ENCODE data around the gene LCE2B.
"Not testable (repeated sequence)": the region's sequence is repeated elsewhere in the genome, so short reads cannot be mapped to it uniquely, and the experiment has no call there.

LCE2B gene

DNA sequence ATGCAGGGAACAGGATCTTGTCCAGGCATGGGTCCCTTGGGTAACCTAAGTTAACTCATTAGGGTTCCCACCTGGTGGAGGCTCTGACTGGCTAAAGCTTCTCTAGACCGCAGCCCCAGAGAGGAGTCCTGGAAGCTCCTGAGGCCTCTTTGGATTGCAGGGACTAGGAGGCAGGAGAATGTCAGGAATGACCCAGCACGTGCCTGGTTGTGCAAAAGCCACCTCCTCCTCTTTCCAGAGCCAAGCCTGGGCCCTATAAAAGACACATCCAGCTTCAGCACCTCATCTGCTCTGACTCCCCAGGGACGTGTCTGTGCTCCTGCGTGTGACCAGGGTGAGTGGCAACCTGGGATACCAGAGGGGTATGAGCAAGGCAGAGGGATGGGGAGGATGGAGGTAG, at the start of gene LCE2B:
Gene LCE2B, plus strand, starts transcription at position 301 of the 400 bp plus-strand sequence. CDS start 721 bp downstream, outside the sequence.
- H3K27me3 Mint-ChIP-seq (ENCODE audit: low read depth); H3K9me3 Mint-ChIP-seq; H3K4me3 Mint-ChIP-seq; H3K36me3 Mint-ChIP-seq (ENCODE audit: low read depth); DNase-seq (ENCODE audit: low spot score); H3K4me1 Mint-ChIP-seq (ENCODE audit: low read depth); H3K27ac Mint-ChIP-seq: not testable (repeated sequence)

DNA sequence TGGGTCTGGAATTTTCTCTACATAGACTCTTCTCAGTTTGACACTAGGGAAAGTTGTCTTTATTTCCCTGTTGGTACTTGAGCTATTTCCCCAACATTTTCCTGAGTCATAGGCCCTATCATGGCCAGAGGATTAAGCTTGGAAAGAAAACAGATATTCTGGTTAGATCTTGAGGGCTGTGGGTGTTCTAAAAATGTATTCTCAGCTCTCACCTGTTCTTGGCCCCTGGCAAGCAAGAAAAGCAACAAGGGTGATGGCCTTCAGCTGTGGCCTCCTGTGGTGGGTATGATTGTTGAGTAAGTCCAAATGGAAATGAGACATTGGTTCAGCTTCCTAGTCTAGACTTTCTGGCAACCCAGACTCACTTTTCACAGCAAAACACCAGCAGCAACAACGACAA, 45.6 kb upstream of the LCE2B start:
- Mint-ChIP-seq H3K9me3 (no peaks in the 10 kb centered on the region), H3K36me3 (ENCODE audit: low read depth) (no peaks in the 10 kb centered on the region), H3K27ac (no peak overlapping the region)

DNA sequence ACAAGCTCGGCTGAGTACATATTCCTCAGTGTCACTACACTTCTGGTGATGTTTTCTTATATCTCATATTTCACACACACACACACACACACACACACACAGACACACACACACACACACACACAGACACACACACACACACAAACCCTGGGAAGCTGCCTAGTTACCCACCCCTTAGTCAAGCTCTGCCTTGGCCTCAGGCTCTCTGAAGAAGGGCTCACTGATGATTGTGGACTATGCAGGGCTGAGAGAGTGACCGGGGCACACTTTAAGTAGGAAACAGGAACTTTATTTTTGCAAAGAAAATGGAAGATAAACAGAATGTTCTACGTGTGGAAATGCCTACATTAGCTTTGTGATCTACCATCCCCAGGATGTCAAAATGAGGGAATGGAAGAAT, 42.0 kb upstream of the LCE2B start:
- H3K27me3 Mint-ChIP-seq (ENCODE audit: low read depth) = peaks cover 5% of the 10 kb centered on the region

More for the DNA sequence above, 45.6 kb upstream of the LCE2B start:
- Mint-ChIP-seq H3K4me1 (ENCODE audit: low read depth) (no peaks in the 10 kb centered on the region), H3K4me3 (no peak overlapping the region), H3K27me3 (ENCODE audit: low read depth) (peaks cover 2% of the 10 kb centered on the region)
- DNase-seq (ENCODE audit: low spot score) = no peak

DNA sequence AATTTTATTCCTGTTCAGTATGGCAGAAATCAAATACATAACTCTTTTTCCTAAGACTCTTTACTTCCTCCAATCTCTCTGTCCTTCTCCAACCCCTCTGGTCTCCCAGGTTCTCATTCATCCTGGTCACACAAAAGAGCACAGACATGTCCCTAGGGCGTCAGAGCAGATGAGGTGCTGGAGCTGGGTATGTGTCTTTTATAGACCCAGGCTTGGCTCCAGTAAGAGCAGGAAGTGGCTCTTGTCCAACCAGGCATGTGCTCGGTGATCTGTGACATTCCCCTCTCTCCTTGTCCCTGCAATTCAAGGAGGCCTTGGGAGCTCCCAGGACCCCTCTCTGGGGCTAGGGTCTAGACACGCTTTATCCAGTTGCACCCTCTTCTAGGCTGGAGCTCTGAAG, 40.8 kb upstream of the LCE2B start:
- Mint-ChIP-seq H3K27ac (no peak overlapping the region), H3K4me3 (no peak overlapping the region), H3K9me3 (no peaks in the 10 kb centered on the region), H3K4me1 (ENCODE audit: low read depth) (no peaks in the 10 kb centered on the region), H3K27me3 (ENCODE audit: low read depth) (peaks cover 8% of the 10 kb centered on the region), H3K36me3 (ENCODE audit: low read depth) (no peaks in the 10 kb centered on the region)
- no peak for DNase-seq (ENCODE audit: low spot score)

More for the DNA sequence above, 42.0 kb upstream of the LCE2B start:
- Mint-ChIP-seq H3K4me3 (no peak overlapping the region), H3K36me3 (ENCODE audit: low read depth) (no peaks in the 10 kb centered on the region), H3K4me1 (ENCODE audit: low read depth) (no peaks in the 10 kb centered on the region), H3K9me3 (no peaks in the 10 kb centered on the region), H3K27ac (no peak overlapping the region)
- DNase-seq (ENCODE audit: low spot score) = no peak

- Mint-ChIP-seq H3K36me3 (ENCODE audit: low read depth) (no peaks in the 10 kb centered on the region), H3K27me3 (ENCODE audit: low read depth) (peaks cover 12% of the 10 kb centered on the region), H3K27ac (no peak overlapping the region), H3K4me3 (no peak overlapping the region), H3K4me1 (ENCODE audit: low read depth) (no peaks in the 10 kb centered on the region), H3K9me3 (no peaks in the 10 kb centered on the region)
- no peak for DNase-seq (ENCODE audit: low spot score)
Observed at GRCh38 chr1:152646656-152647055, 39.3 kb upstream of the LCE2B start.

- H3K4me1 Mint-ChIP-seq (ENCODE audit: low read depth) = peaks cover 2% of the 10 kb centered on the region
- no peak overlapping the region for H3K4me3 Mint-ChIP-seq
- peaks cover 20% of the 10 kb centered on the region for H3K27me3 Mint-ChIP-seq (ENCODE audit: low read depth)
- no peaks in the 10 kb centered on the region for H3K36me3 Mint-ChIP-seq (ENCODE audit: low read depth)
- no peak overlapping the region for H3K27ac Mint-ChIP-seq
- H3K9me3 Mint-ChIP-seq = no peaks in the 10 kb centered on the region
- DNase-seq (ENCODE audit: low spot score) = peak; percentile 29
Observed at GRCh38 chr1:152654110-152654509, 31.8 kb upstream of the LCE2B start.

- H3K27ac Mint-ChIP-seq = no peak overlapping the region
- H3K9me3 Mint-ChIP-seq = no peaks in the 10 kb centered on the region
- no peak overlapping the region for H3K4me3 Mint-ChIP-seq
Observed at GRCh38 chr1:152656459-152656858, 29.5 kb upstream of the LCE2B start.

DNA sequence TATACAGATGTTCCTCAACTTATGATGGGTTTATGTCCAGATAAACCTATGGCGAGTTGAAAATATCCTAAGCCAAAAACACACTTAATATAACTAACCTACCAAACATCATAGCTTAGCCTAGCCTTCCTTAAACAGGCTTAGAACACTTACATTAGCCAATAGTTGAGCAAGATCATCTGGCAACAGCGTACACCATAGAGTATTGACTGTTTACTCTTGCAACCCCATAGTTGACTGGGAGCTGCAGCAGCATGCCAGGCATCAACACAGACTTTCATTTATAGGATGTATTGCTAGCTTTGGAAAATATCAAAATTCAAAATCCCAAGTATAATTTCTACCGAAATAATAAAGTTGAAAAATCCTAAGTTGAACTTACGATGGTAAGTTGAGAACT, 28.2 kb upstream of the LCE2B start:
- no peak for DNase-seq (ENCODE audit: low spot score)
- Mint-ChIP-seq H3K4me3 (no peak overlapping the region), H3K4me1 (ENCODE audit: low read depth) (peaks cover 2% of the 10 kb centered on the region), H3K36me3 (ENCODE audit: low read depth) (no peaks in the 10 kb centered on the region), H3K27me3 (ENCODE audit: low read depth) (peaks cover 8% of the 10 kb centered on the region), H3K27ac (no peak overlapping the region), H3K9me3 (no peaks in the 10 kb centered on the region)

More at GRCh38 chr1:152656459-152656858, 29.5 kb upstream of the LCE2B start:
- Mint-ChIP-seq H3K4me1 (ENCODE audit: low read depth) (peaks cover 2% of the 10 kb centered on the region), H3K27me3 (ENCODE audit: low read depth) (peaks cover 14% of the 10 kb centered on the region), H3K36me3 (ENCODE audit: low read depth) (no peaks in the 10 kb centered on the region)
- DNase-seq (ENCODE audit: low spot score) = no peak

- H3K4me1 Mint-ChIP-seq (ENCODE audit: low read depth) = peaks cover 2% of the 10 kb centered on the region
- H3K9me3 Mint-ChIP-seq = no peaks in the 10 kb centered on the region
- no peaks in the 10 kb centered on the region for H3K36me3 Mint-ChIP-seq (ENCODE audit: low read depth)
- no peak overlapping the region for H3K27ac Mint-ChIP-seq
- no peak for DNase-seq (ENCODE audit: low spot score)
- H3K4me3 Mint-ChIP-seq = no peak overlapping the region
- H3K27me3 Mint-ChIP-seq (ENCODE audit: low read depth) = peaks cover 5% of the 10 kb centered on the region
Observed at GRCh38 chr1:152658649-152659048, 27.3 kb upstream of the LCE2B start.

DNA sequence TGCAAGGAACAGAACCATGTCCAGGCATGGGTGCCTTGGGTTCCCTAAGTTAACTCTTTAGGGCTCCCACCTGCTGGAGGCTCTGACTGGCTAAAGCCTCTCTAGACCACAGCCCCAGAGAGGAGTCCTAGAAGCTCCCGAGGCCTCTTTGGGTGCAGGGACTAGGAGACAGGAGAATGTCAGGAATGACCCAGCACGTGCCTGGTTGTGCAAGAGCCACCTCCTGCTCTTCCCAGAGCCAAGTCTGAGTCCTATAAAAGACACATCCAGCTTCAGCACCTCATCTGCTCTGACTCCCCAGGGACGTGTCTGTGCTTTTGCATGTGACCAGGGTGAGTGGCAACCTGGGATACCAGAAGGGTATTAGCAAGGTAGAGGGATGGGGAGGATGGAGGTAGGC, 22.8 kb upstream of the LCE2B start, which contains the start of gene LCE2D:
Gene LCE2D, plus strand, starts transcription at position 283 of the 400 bp plus-strand sequence. CDS start 726 bp downstream, outside the sequence.
- Mint-ChIP-seq H3K27me3 (ENCODE audit: low read depth) (no peaks in the 10 kb centered on the region), H3K4me3 (no peak within 1 kb of the TSS), H3K27ac (no peak within 1 kb of the TSS), H3K9me3 (no peaks in the 10 kb centered on the region), H3K4me1 (ENCODE audit: low read depth) (no peaks in the 10 kb centered on the region), H3K36me3 (ENCODE audit: low read depth) (no peaks in the 10 kb centered on the region)
- no peak for DNase-seq (ENCODE audit: low spot score)

DNA sequence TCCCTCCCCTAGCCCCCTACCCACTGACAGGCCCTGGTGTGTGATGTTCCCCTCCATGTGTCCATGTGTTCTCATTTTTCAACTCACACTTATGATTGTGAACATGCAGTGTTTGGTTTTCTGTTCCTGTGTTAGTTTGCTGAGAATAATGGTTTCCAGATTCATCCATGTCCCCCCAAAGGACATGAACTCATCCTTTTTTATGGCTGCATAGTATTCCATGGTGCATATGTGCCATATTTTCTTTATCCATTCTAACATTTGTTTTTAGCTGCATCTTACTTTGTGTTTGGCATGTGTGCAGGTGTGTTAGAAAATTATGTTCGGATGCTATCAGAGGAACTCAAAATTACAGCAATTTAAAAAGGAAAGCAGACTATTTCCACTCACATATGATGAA, 19.8 kb upstream of the LCE2B start:
- not testable (repeated sequence) for H3K4me1 Mint-ChIP-seq (ENCODE audit: low read depth); H3K9me3 Mint-ChIP-seq; DNase-seq (ENCODE audit: low spot score); H3K27me3 Mint-ChIP-seq (ENCODE audit: low read depth); H3K4me3 Mint-ChIP-seq; H3K36me3 Mint-ChIP-seq (ENCODE audit: low read depth); H3K27ac Mint-ChIP-seq

GRCh38 chr1:152667648-152668047, 18.3 kb upstream of the LCE2B start:
- DNase-seq (ENCODE audit: low spot score) = no peak

DNA sequence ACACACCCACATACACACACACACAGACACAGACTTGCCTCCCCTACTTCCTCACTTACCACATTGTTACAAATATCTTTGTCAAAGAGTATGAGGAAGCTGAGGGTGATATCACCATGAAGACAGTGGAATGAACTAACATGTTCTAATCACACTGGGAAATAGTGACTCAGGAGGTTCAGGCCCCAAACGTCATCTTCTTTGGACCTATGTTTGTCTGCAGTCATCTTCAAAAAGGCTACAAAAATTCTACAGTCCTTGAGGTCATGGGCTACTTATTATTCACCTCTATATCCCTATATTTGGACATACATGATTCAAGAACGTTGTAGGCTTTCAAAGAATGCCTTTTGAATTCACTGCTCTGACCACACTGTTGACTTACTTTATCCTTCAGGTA, 12.9 kb upstream of the LCE2B start:
- no peak for DNase-seq (ENCODE audit: low spot score)
- Mint-ChIP-seq H3K27ac (no peak overlapping the region), H3K27me3 (ENCODE audit: low read depth) (peaks cover 4% of the 10 kb centered on the region), H3K4me3 (no peak overlapping the region), H3K4me1 (ENCODE audit: low read depth) (no peaks in the 10 kb centered on the region), H3K36me3 (ENCODE audit: low read depth) (no peaks in the 10 kb centered on the region), H3K9me3 (no peaks in the 10 kb centered on the region)

More at GRCh38 chr1:152667648-152668047, 18.3 kb upstream of the LCE2B start:
- H3K4me1 Mint-ChIP-seq (ENCODE audit: low read depth) = no peaks in the 10 kb centered on the region
- H3K36me3 Mint-ChIP-seq (ENCODE audit: low read depth) = no peaks in the 10 kb centered on the region
- H3K27ac Mint-ChIP-seq = no peak overlapping the region
- peaks cover 2% of the 10 kb centered on the region for H3K27me3 Mint-ChIP-seq (ENCODE audit: low read depth)
- H3K9me3 Mint-ChIP-seq = no peaks in the 10 kb centered on the region
- no peak overlapping the region for H3K4me3 Mint-ChIP-seq

GRCh38 chr1:152674983-152675382, 10.9 kb upstream of the LCE2B start, which contains the start of gene LCE2C:
Gene LCE2C (plus strand): TSS chr1:152675279. CDS start chr1:152676016, 737 bp downstream.
- not testable (repeated sequence) for H3K27me3 Mint-ChIP-seq (ENCODE audit: low read depth); DNase-seq (ENCODE audit: low spot score); H3K4me3 Mint-ChIP-seq; H3K27ac Mint-ChIP-seq; H3K36me3 Mint-ChIP-seq (ENCODE audit: low read depth); H3K9me3 Mint-ChIP-seq; H3K4me1 Mint-ChIP-seq (ENCODE audit: low read depth)

GRCh38 chr1:152679459-152679858, 6.5 kb upstream of the LCE2B start:
- Mint-ChIP-seq H3K4me3 (no peak overlapping the region), H3K27me3 (ENCODE audit: low read depth) (peaks cover 4% of the 10 kb centered on the region), H3K9me3 (no peaks in the 10 kb centered on the region), H3K4me1 (ENCODE audit: low read depth) (no peaks in the 10 kb centered on the region), H3K27ac (no peak overlapping the region), H3K36me3 (ENCODE audit: low read depth) (no peaks in the 10 kb centered on the region)
- DNase-seq (ENCODE audit: low spot score) = no peak
